ENCODE results near the gene PCCA.

DNA sequence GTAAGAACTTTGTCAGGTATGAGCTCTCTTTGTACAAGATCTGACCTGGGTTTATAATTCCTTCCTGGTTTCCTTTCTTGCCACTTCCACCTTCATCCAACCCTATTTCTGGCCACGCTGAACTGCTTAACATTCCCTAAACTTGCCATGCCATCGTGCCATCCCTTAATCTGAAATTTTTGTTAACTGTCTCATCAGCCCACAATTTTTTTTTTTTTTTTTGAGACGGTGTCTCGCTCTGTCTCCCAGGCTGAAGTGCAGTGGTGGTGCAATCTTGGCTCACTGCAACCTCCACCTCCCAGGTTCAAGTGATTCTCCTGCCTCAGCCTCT, 355.1 kb downstream of the PCCA start:
- no peak for TF ChIP-seq YY1 (IDR thresholded peaks at IDR 0.05; ENCODE audit: low read depth)
- TF ChIP-seq, protein P1, sequence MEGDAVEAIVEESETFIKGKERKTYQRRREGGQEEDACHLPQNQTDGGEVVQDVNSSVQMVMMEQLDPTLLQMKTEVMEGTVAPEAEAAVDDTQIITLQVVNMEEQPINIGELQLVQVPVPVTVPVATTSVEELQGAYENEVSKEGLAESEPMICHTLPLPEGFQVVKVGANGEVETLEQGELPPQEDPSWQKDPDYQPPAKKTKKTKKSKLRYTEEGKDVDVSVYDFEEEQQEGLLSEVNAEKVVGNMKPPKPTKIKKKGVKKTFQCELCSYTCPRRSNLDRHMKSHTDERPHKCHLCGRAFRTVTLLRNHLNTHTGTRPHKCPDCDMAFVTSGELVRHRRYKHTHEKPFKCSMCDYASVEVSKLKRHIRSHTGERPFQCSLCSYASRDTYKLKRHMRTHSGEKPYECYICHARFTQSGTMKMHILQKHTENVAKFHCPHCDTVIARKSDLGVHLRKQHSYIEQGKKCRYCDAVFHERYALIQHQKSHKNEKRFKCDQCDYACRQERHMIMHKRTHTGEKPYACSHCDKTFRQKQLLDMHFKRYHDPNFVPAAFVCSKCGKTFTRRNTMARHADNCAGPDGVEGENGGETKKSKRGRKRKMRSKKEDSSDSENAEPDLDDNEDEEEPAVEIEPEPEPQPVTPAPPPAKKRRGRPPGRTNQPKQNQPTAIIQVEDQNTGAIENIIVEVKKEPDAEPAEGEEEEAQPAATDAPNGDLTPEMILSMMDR (IDR thresholded peaks at IDR 0.05): no peak
- TF ChIP-seq FOXM1 (IDR thresholded peaks at IDR 0.05; ENCODE audit: low read depth): no peak
- TF ChIP-seq, protein P2, sequence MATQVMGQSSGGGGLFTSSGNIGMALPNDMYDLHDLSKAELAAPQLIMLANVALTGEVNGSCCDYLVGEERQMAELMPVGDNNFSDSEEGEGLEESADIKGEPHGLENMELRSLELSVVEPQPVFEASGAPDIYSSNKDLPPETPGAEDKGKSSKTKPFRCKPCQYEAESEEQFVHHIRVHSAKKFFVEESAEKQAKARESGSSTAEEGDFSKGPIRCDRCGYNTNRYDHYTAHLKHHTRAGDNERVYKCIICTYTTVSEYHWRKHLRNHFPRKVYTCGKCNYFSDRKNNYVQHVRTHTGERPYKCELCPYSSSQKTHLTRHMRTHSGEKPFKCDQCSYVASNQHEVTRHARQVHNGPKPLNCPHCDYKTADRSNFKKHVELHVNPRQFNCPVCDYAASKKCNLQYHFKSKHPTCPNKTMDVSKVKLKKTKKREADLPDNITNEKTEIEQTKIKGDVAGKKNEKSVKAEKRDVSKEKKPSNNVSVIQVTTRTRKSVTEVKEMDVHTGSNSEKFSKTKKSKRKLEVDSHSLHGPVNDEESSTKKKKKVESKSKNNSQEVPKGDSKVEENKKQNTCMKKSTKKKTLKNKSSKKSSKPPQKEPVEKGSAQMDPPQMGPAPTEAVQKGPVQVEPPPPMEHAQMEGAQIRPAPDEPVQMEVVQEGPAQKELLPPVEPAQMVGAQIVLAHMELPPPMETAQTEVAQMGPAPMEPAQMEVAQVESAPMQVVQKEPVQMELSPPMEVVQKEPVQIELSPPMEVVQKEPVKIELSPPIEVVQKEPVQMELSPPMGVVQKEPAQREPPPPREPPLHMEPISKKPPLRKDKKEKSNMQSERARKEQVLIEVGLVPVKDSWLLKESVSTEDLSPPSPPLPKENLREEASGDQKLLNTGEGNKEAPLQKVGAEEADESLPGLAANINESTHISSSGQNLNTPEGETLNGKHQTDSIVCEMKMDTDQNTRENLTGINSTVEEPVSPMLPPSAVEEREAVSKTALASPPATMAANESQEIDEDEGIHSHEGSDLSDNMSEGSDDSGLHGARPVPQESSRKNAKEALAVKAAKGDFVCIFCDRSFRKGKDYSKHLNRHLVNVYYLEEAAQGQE (IDR thresholded peaks at IDR 0.05; ENCODE audit: low read depth, low read length): no peak
- TF ChIP-seq TAF1 (IDR thresholded peaks at IDR 0.05; ENCODE audit: borderline replicate concordance, low read depth, low read length): no peak
